SK-N-SH (cell line): Measurements from ENCODE around the gene CEP162. TPM values are rescaled to one million over a fixed set of nuclear protein-coding genes. Genes with fewer than 3 reads are reported as not detected.
"Not testable (repeated sequence)": the region's sequence is repeated elsewhere in the genome, so short reads cannot be mapped to it uniquely, and the experiment has no call there.

Experiments used
- CTCF ChIA-PET: fragments of 300-600, 350-600 bp; formaldehyde crosslinking; extraction: SDS; loops from one replicate; lab custom pipeline; 2021; lab: Yijun Ruan, JAX
- POLR2A ChIA-PET: fragments of 350-600 bp; sonication (Branson Sonifier 250); formaldehyde crosslinking; extraction: SDS; loops from one replicate; lab custom pipeline; 2020; ENCODE audit warnings: antibody characterized with exemption, inconsistent platforms; lab: Yijun Ruan, JAX
- DNase-seq: peaks from one replicate; pipeline ENCODE4 v3.0.0; 2012
- H2AFZ ChIP-seq: fragments of 200-600 bp; sonication (generic); 2 replicates; pipeline ENCODE4 v1.8.1; 2016; ENCODE audit warnings: antibody characterized with exemption, mild to moderate bottlenecking, low read depth
- H3F3A ChIP-seq: fragments of 200-600 bp; sonication (generic); replicated peaks from 2 replicates; pipeline ENCODE3; 2016; ENCODE audit warnings: antibody characterized with exemption, mild to moderate bottlenecking; ENCODE audit not compliant: insufficient read depth
- H3K27ac ChIP-seq, 2 experiments: fragments of 200-500 bp in 1 of 2; fragments of 200-600 bp in 1 of 2; sonication (Bioruptor generic) in 1 of 2; sonication (generic), shearing (Covaris generic) in 1 of 2; 2 replicates each; pipeline versions ENCODE4 v1.5.1 to v1.6.1; 2014 to 2016; ENCODE audit warnings: low read depth in 2 of 2, inconsistent platforms in 1 of 2, low read length in 1 of 2, mild to moderate bottlenecking in 1 of 2, mixed read lengths in 1 of 2
- H3K27me3 ChIP-seq: fragments of 200-600 bp; sonication (generic), shearing (Covaris generic); 2 replicates; pipeline ENCODE4 v1.6.1; 2016; ENCODE audit warnings: mixed run types; ENCODE audit not compliant: insufficient read depth
- H3K36me3 ChIP-seq, 2 experiments: fragments of 200-500 bp in 1 of 2; fragments of 200-600 bp in 1 of 2; sonication (Bioruptor generic) in 1 of 2; sonication (generic) in 1 of 2; replicated peaks in 1 of 2; 2 replicates each; pipeline versions ENCODE3 to v1.5.1; 2014 to 2016; ENCODE audit warnings: low read length in 1 of 2, mild to moderate bottlenecking in 1 of 2; ENCODE audit not compliant: insufficient read depth in 2 of 2, control insufficient read depth in 1 of 2
- H3K4me1 ChIP-seq, 2 experiments: fragments of 200-500 bp in 1 of 2; fragments of 200-600 bp in 1 of 2; sonication (Bioruptor generic) in 1 of 2; sonication (generic), shearing (Covaris generic) in 1 of 2; 2 replicates each; pipeline versions ENCODE4 v1.5.1 to v1.6.1; 2014 to 2016; ENCODE audit warnings: low read depth in 1 of 2, low read length in 1 of 2, mixed run types in 1 of 2; ENCODE audit not compliant: insufficient read depth in 2 of 2, control insufficient read depth in 1 of 2
- H3K4me2 ChIP-seq: fragments of 200-600 bp; sonication (generic), shearing (Covaris generic); 2 replicates; pipeline ENCODE4 v1.6.1; 2017; ENCODE audit warnings: mixed run types
- H3K4me3 ChIP-seq, 2 experiments: fragments of 200-500 bp in 1 of 2; fragments of 200-600 bp in 1 of 2; sonication (Bioruptor generic) in 1 of 2; sonication (generic), shearing (Covaris generic) in 1 of 2; 2 replicates each; pipeline versions ENCODE4 v1.5.1 to v1.8.1; 2014 to 2016; ENCODE audit warnings: low read depth in 2 of 2, inconsistent platforms in 1 of 2, low read length in 1 of 2, mild to moderate bottlenecking in 1 of 2, mixed read lengths in 1 of 2, moderate library complexity in 1 of 2
- H3K79me2 ChIP-seq: fragments of 200-600 bp; sonication (generic); 2 replicates; pipeline ENCODE4 v1.8.1; 2017; ENCODE audit warnings: mild to moderate bottlenecking; ENCODE audit not compliant: insufficient read depth
- H3K9ac ChIP-seq: fragments of 200-600 bp; sonication (generic); 2 replicates; pipeline ENCODE4 v1.6.1; 2017; ENCODE audit warnings: mixed run types
- H3K9me2 ChIP-seq: fragments of 200-600 bp; sonication (generic); 2 replicates; pipeline ENCODE4 v1.6.1; 2017; ENCODE audit warnings: mixed run types
- H3K9me3 ChIP-seq: fragments of 200-600 bp; sonication (generic); 2 replicates; pipeline ENCODE4 v1.6.1; 2017; ENCODE audit warnings: mixed run types, mild to moderate bottlenecking, moderate library complexity
- H4K20me1 ChIP-seq: fragments of 200-600 bp; sonication (generic); 2 replicates; pipeline ENCODE4 v1.6.1; 2017; ENCODE audit warnings: mild to moderate bottlenecking, mixed run types; ENCODE audit not compliant: insufficient read depth
- CHD2 ChIP-seq: fragments of 150-350 bp; IDR thresholded peaks from 2 replicates; pipeline ENCODE4 v1.6.1; 2018; ENCODE audit warnings: low read length; ENCODE audit not compliant: partially characterized antibody
- ELF1 ChIP-seq: IDR thresholded peaks from 2 replicates; pipeline ENCODE4 v1.4.0; 2012
- EZH2phosphoT487 ChIP-seq: fragments of 200-600 bp; sonication (generic); IDR thresholded peaks from 2 replicates; pipeline ENCODE4 v1.6.1; 2017; ENCODE audit warnings: low read depth, mixed run types, mild to moderate bottlenecking, antibody characterized with exemption, moderate library complexity, borderline replicate concordance
- FOSL2 ChIP-seq: IDR thresholded peaks from 2 replicates; pipeline ENCODE4 v1.4.0; 2012; ENCODE audit warnings: low read depth, mild to moderate bottlenecking, moderate library complexity, borderline replicate concordance
- FOXJ3 ChIP-seq: sonication (generic); formaldehyde crosslinking; IDR thresholded peaks from 2 replicates; pipeline ENCODE4 v1.5.1; 2020; ENCODE audit warnings: mild to moderate bottlenecking, missing genetic modification reagents
- GABPA ChIP-seq: IDR thresholded peaks from 2 replicates; pipeline ENCODE4 v1.4.0; 2012; ENCODE audit warnings: low read depth, mild to moderate bottlenecking
- GATA2 ChIP-seq: sonication (generic); formaldehyde crosslinking; IDR thresholded peaks from 2 replicates; pipeline ENCODE4 v1.5.0; 2020; ENCODE audit warnings: mild to moderate bottlenecking, missing genetic modification reagents
- JUND ChIP-seq: IDR thresholded peaks from 2 replicates; pipeline ENCODE4 v1.4.0; 2012
- NFIC ChIP-seq: IDR thresholded peaks from 2 replicates; pipeline ENCODE4 v1.4.0; 2012; ENCODE audit warnings: borderline replicate concordance
- NRF1 ChIP-seq: IDR thresholded peaks from 2 replicates; pipeline ENCODE4 v1.6.1; 2012; ENCODE audit warnings: low read depth, mild to moderate bottlenecking, low read length
- PBX3 ChIP-seq: IDR thresholded peaks from 2 replicates; pipeline ENCODE4; 2012
- POLR2AphosphoS5 ChIP-seq: IDR thresholded peaks from 2 replicates; pipeline ENCODE4 v1.6.1; 2012; ENCODE audit warnings: low read depth, low read length
- RAD21 ChIP-seq: IDR thresholded peaks from 2 replicates; pipeline ENCODE4 v1.6.1; 2012; ENCODE audit warnings: mild to moderate bottlenecking, low read length
- SMC3 ChIP-seq: IDR thresholded peaks from 2 replicates; pipeline ENCODE4 v1.6.1; 2012; ENCODE audit warnings: low read depth, low read length, improper control_type of control experiment
- TCF12 ChIP-seq: IDR thresholded peaks from 2 replicates; pipeline ENCODE4 v1.4.0; 2012
- YY1 ChIP-seq: IDR thresholded peaks from 2 replicates; pipeline ENCODE4 v1.4.0; 2012; ENCODE audit warnings: low read depth, mild to moderate bottlenecking
- WGBS: methylation state at CpG from one replicate; pipeline ENCODE4 v1.1.6; 2017; ENCODE audit warnings: low lambda C conversion rate; 5-methylcytosine and 5-hydroxymethylcytosine counted together
- polyA plus RNA-seq, 3 experiments: library from polyadenylated mRNA; depleted of rRNA; stranded (reverse); fragments of >200 nt; gene quantifications; 2 replicates each; pipeline ENCODE4 v1.2.3, GENCODE V29; 2012
- TF ChIP-seq, protein P1 (sequence below): IDR thresholded peaks from 2 replicates; pipeline ENCODE4 v1.4.0; 2012; ENCODE audit warnings: low read depth, borderline replicate concordance
- TF ChIP-seq, protein P2 (sequence below): IDR thresholded peaks from 2 replicates; pipeline ENCODE4 v1.6.1; 2012; ENCODE audit warnings: mild to moderate bottlenecking, low read depth, low read length, moderate library complexity
- TF ChIP-seq, protein P3 (sequence below): fragments of 150-350 bp; IDR thresholded peaks from 2 replicates; pipeline ENCODE4 v1.6.1; 2016; ENCODE audit warnings: mild to moderate bottlenecking, low read depth, low read length

CEP162 gene
- polyA plus RNA-seq, 1 of the 3 experiments (the other 2 are of a cell fraction): 1.2 TPM

DNA sequence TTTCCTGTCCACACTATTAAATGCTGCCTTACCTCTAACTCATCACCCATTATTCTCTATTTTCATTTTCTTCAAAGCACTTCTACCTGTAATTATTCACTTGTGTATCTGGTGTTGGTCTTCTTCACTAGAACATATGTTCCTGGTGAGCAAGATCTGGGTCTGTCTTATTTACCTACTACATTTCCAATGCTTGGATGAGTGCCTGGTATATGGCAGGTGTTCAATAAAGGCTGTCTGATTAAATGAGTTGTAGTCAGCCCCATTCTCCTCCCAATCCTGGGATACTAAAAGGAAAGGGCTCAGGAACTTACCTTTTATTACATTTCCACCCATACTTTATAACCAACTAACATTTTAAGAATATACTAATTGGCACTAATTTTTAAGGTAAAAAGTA lies 61.0 kb downstream of the CEP162 start (continued):
- TF ChIP-seq PBX3 (no peak), GABPA (no peak), POLR2AphosphoS5 (no peak)

DNA sequence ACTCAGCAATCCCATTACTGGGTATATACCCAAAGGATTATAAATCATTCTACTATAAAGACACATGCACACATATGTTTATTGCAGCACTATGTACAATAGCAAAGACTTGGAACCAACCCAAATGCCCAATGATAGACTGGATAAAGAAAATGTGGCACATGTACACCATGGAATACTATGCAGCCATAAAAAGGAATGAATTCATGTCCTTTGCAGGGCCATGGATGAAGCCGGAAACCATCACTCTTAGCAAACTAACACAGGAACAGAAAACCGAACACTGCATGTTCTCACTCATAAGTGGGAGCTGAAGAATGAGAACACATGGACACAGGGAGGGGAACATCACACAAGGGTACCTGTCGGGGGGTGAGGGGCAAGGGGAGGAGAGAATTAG lies 63.1 kb downstream of the CEP162 start:
- H2AFZ ChIP-seq, H3K9ac ChIP-seq, POLR2A ChIA-PET, H3K9me2 ChIP-seq, H3K27me3 ChIP-seq, H4K20me1 ChIP-seq, H3K4me3 ChIP-seq, H3K27ac ChIP-seq, H3K79me2 ChIP-seq, H3K9me3 ChIP-seq, H3K4me2 ChIP-seq, DNase-seq, H3K4me1 ChIP-seq, H3F3A ChIP-seq: not testable (repeated sequence)
- CTCF ChIA-PET: interaction anchor here (1.4 kb wide), 1 partner anchor 13 kb away, joined by 3 read pairs; no protein-coding TSS in a partner anchor
- H3K36me3 ChIP-seq: peaks cover 19 to 42% of the 10 kb centered on the region in 2 experiments
- WGBS: 94% methylated on average over 3 of the region's 3 CpGs

DNA sequence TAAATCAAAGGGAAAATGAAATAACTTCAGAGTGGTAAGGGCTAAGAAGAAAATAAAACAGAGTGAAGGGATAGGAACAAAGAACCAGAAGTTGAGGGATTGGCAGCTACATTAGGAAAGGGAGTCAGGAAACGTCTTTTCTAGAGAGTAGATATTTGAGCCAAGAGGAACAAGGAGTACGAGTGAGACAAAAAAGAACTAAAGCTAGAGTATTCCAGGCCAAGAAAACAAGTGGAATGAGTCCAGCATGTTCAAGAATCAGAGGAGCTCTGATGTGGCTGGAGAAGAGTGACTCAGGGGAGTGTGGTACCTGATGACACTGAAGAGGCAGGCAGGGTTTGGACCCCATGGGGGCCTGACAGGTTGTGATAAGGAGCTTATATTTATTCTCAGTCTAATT lies 66.3 kb downstream of the CEP162 start:
- POLR2A ChIA-PET: no interaction called here
- Histone ChIP-seq H4K20me1 (no peaks in the 10 kb centered on the region), H3K9me2 (no peaks in the 10 kb centered on the region), H3K27ac (no peak overlapping the region), H3K27me3 (no peaks in the 10 kb centered on the region), H3K4me2 (no peak overlapping the region), H3K9ac (no peak overlapping the region), H3K79me2 (no peaks in the 10 kb centered on the region), H3K36me3 (peaks cover 16 to 28% of the 10 kb centered on the region in 2 experiments), H3K9me3 (no peaks in the 10 kb centered on the region), H3K4me1 (no peaks in the 10 kb centered on the region), H2AFZ (no peak overlapping the region), H3F3A (peaks cover 2% of the 10 kb centered on the region), H3K4me3 (no peak overlapping the region)
- DNase-seq: no peak
- CTCF ChIA-PET: no interaction called here
- 85% methylated on average over 2 of the region's 2 CpGs for WGBS
- TF ChIP-seq EZH2phosphoT487 (no peak), GABPA (no peak), YY1 (no peak), RAD21 (no peak), SMC3 (no peak), CHD2 (no peak), PBX3 (no peak), ELF1 (no peak), TCF12 (no peak), NFIC (no peak), FOSL2 (no peak), GATA2 (CRISPR knock-in tag) (no peak), FOXJ3 (CRISPR knock-in tag) (no peak), NRF1 (no peak), JUND (no peak)
- TF ChIP-seq, protein P1, sequence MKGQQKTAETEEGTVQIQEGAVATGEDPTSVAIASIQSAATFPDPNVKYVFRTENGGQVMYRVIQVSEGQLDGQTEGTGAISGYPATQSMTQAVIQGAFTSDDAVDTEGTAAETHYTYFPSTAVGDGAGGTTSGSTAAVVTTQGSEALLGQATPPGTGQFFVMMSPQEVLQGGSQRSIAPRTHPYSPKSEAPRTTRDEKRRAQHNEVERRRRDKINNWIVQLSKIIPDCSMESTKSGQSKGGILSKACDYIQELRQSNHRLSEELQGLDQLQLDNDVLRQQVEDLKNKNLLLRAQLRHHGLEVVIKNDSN: no peak
- TF ChIP-seq, protein P2, sequence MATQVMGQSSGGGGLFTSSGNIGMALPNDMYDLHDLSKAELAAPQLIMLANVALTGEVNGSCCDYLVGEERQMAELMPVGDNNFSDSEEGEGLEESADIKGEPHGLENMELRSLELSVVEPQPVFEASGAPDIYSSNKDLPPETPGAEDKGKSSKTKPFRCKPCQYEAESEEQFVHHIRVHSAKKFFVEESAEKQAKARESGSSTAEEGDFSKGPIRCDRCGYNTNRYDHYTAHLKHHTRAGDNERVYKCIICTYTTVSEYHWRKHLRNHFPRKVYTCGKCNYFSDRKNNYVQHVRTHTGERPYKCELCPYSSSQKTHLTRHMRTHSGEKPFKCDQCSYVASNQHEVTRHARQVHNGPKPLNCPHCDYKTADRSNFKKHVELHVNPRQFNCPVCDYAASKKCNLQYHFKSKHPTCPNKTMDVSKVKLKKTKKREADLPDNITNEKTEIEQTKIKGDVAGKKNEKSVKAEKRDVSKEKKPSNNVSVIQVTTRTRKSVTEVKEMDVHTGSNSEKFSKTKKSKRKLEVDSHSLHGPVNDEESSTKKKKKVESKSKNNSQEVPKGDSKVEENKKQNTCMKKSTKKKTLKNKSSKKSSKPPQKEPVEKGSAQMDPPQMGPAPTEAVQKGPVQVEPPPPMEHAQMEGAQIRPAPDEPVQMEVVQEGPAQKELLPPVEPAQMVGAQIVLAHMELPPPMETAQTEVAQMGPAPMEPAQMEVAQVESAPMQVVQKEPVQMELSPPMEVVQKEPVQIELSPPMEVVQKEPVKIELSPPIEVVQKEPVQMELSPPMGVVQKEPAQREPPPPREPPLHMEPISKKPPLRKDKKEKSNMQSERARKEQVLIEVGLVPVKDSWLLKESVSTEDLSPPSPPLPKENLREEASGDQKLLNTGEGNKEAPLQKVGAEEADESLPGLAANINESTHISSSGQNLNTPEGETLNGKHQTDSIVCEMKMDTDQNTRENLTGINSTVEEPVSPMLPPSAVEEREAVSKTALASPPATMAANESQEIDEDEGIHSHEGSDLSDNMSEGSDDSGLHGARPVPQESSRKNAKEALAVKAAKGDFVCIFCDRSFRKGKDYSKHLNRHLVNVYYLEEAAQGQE: no peak
- TF ChIP-seq, protein P3, sequence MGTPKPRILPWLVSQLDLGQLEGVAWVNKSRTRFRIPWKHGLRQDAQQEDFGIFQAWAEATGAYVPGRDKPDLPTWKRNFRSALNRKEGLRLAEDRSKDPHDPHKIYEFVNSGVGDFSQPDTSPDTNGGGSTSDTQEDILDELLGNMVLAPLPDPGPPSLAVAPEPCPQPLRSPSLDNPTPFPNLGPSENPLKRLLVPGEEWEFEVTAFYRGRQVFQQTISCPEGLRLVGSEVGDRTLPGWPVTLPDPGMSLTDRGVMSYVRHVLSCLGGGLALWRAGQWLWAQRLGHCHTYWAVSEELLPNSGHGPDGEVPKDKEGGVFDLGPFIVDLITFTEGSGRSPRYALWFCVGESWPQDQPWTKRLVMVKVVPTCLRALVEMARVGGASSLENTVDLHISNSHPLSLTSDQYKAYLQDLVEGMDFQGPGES: no peak
